Measurements from ENCODE around the gene MT4. TPM values are rescaled to one million over a fixed set of nuclear protein-coding genes. Genes with fewer than 3 reads are reported as not detected.

MT4 gene
- total RNA-seq, 1 donor from 2014 or later, result not detected

DNA sequence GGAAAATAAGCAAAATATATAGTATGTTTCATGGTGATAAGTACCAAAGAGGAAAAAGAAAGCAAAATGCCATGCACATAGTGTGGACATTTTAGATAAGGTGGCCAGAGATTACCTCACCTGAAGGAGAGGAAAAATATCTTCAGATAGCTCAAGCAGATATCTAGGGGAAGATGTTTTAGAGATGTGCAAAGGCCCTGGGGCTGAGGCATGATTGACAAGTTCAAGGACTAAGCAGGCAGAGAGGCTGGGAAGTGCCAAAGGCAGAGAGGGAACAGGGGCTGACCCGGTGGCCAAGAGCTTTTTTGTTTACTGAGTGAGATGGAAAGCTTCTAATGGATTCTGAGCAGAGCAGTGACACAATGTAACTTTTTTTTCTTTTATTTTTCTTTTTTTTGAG, 4.4 kb upstream of the MT4 start:
- peaks cover 45% of the 10 kb centered on the region for H3K27me3 Mint-ChIP-seq
- H3K9me3 Mint-ChIP-seq, result no peaks in the 10 kb centered on the region
- no peaks in the 10 kb centered on the region for H3K36me3 Mint-ChIP-seq
- H3K4me3 Mint-ChIP-seq, result no peak overlapping the region
- H3K4me1 Mint-ChIP-seq (ENCODE audit: unreplicated experiment), result no peaks in the 10 kb centered on the region
- no peak overlapping the region for H3K27ac Mint-ChIP-seq
- TF ChIP-seq, protein P1, sequence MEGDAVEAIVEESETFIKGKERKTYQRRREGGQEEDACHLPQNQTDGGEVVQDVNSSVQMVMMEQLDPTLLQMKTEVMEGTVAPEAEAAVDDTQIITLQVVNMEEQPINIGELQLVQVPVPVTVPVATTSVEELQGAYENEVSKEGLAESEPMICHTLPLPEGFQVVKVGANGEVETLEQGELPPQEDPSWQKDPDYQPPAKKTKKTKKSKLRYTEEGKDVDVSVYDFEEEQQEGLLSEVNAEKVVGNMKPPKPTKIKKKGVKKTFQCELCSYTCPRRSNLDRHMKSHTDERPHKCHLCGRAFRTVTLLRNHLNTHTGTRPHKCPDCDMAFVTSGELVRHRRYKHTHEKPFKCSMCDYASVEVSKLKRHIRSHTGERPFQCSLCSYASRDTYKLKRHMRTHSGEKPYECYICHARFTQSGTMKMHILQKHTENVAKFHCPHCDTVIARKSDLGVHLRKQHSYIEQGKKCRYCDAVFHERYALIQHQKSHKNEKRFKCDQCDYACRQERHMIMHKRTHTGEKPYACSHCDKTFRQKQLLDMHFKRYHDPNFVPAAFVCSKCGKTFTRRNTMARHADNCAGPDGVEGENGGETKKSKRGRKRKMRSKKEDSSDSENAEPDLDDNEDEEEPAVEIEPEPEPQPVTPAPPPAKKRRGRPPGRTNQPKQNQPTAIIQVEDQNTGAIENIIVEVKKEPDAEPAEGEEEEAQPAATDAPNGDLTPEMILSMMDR (conservative IDR thresholded peaks at IDR 0.05), result no peak
- no peak for DNase-seq (ENCODE audit: extremely low spot score, unreplicated experiment)

DNA sequence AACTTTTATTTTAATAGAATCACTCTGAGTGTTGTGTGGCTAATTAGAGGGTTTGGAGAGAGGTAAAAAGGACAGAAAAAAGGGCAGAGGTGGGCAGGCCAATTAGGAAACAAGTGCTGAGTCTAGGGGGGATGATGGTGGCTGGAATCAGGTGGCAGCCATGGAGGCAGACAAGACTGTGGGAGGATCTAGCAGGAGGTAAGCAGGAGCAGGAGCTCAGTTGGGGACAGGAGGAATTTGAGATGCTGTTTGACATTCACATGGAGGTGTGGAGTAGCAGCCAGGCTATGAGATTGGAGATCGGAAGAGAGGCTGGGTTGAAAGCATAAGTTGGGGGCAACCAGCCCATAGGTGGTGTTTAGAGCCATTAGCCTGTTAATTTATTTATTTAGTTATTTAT, 3.7 kb upstream of the MT4 start:
- TF ChIP-seq, protein P1 (conservative IDR thresholded peaks at IDR 0.05), result no peak
- H3K36me3 Mint-ChIP-seq, result no peaks in the 10 kb centered on the region
- no peaks in the 10 kb centered on the region for H3K9me3 Mint-ChIP-seq
- H3K27ac Mint-ChIP-seq, result no peak overlapping the region
- H3K4me3 Mint-ChIP-seq, result no peak overlapping the region
- peaks cover 49% of the 10 kb centered on the region for H3K27me3 Mint-ChIP-seq
- H3K4me1 Mint-ChIP-seq (ENCODE audit: unreplicated experiment), result no peaks in the 10 kb centered on the region
- DNase-seq (ENCODE audit: extremely low spot score, unreplicated experiment), result no peak

DNA sequence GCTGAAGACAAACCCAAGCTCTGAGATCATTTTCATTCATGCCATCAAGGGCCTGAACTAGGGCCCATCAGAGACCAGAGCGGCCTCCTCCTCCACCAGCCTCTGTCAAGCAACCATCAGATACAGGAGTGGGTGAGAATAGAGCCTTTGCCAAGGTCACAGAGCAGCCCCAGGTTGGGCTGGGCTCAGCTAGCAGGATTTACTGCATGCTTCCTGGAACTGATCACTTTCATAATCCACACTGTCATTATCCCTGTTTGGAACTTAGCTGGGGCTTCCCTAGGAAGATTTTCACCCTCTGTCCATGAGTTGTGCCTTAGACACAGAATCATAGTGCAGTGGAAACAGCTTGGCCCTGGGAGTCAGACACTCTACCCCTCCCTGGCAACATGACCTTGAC, 5.1 kb downstream of the MT4 start:
- Mint-ChIP-seq H3K4me1 (ENCODE audit: unreplicated experiment) (no peaks in the 10 kb centered on the region), H3K36me3 (no peaks in the 10 kb centered on the region), H3K27ac (no peak overlapping the region), H3K4me3 (no peak overlapping the region), H3K27me3 (peaks cover 22% of the 10 kb centered on the region), H3K9me3 (no peaks in the 10 kb centered on the region)
- DNase-seq (ENCODE audit: extremely low spot score, unreplicated experiment), result no peak
- TF ChIP-seq, protein P1 (conservative IDR thresholded peaks at IDR 0.05), result no peak

DNA sequence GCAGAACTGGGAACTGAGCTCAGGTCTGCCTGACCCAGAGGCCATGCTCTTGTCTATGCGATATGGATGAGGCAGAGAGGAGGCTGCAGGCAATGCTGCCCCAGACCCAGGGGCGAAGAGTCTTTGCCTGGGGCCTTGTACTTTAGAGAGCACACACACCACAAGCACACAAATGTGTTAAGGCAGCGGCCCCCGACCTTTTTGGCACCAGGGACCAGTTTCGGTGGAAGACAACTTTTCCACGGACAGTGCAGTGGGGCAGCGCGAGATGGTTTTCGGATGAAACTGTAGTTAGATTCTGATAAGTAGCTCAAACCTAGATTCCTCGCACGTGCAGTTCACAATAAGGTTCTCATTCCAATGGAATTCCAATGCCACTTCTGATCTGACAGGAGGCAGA, 6.7 kb downstream of the MT4 start:
- H3K27me3 Mint-ChIP-seq, result peaks cover 9% of the 10 kb centered on the region
- no peaks in the 10 kb centered on the region for H3K36me3 Mint-ChIP-seq
- H3K9me3 Mint-ChIP-seq, result no peaks in the 10 kb centered on the region
- no peak for DNase-seq (ENCODE audit: extremely low spot score, unreplicated experiment)
- H3K4me3 Mint-ChIP-seq, result no peak overlapping the region
- no peak overlapping the region for H3K27ac Mint-ChIP-seq
- TF ChIP-seq, protein P1 (conservative IDR thresholded peaks at IDR 0.05), result no peak
- no peaks in the 10 kb centered on the region for H3K4me1 Mint-ChIP-seq (ENCODE audit: unreplicated experiment)

DNA sequence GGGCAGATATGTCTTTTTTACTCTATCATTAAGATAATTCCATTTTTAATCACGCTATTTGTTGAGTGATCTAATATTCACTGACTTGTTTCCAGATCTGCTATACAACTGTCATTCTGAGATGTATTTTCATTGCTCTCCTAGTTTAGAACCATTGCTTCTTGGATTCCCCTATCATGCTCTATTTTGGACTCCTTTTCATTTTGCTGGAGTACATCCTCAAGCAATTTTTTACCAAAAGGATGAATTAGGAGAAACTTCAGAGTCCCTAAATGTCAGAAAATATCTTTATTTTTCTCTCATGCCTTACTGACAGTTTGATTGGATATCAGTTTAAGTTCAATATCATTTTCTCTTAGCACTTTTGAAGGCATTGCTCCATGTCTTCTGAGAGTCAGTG, 9.8 kb downstream of the MT4 start:
- Mint-ChIP-seq H3K36me3 (no peaks in the 10 kb centered on the region), H3K27me3 (no peaks in the 10 kb centered on the region), H3K4me3 (no peak overlapping the region), H3K9me3 (no peaks in the 10 kb centered on the region), H3K27ac (no peak overlapping the region), H3K4me1 (ENCODE audit: unreplicated experiment) (no peaks in the 10 kb centered on the region)
- TF ChIP-seq, protein P1 (conservative IDR thresholded peaks at IDR 0.05), result no peak
- DNase-seq (ENCODE audit: extremely low spot score, unreplicated experiment), result no peak

Measured in type B pancreatic cell (in vitro differentiated cells).